Measurements from ENCODE around the gene DOCK2. TPM values are rescaled to one million over a fixed set of nuclear protein-coding genes. Genes with fewer than 3 reads are reported as not detected.
A peak's percentile ranks its signal among the peaks of the same experiment; 100 is the strongest.

The DOCK2 gene
- total RNA-seq, 1 donor from 2014 or later = not detected

DNA sequence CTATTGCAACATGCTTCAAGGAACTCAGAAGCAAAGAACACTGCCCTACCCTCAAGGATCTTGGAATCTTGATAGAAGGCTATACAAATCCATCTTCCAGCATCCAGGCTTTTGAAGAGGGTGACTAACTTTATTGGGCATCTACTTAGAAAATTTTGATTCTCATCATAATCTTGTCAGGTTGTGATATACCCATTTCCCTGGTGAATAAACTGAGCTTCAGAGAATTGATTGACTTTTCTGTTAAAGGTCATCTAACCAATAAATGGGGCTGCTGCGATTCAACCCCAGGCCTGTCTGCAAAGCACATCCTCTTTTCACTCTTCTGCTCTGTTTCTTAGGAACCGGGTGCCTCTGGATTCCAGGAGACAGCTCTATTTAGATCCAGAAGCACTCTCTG, 363.1 kb downstream of the DOCK2 start:
- Histone ChIP-seq H3K4me3 (ENCODE audit: low read depth, low read length) (no peak overlapping the region), H3K36me3 (ENCODE audit: control insufficient read depth, insufficient read depth, low read length) (no peaks in the 10 kb centered on the region), H3K27me3 (ENCODE audit: control insufficient read depth, insufficient read depth, low read length) (no peaks in the 10 kb centered on the region)
- FAIRE-seq (no peak), DNase-seq (ENCODE audit: low read depth) (no peak)
- TF ChIP-seq, protein P1, sequence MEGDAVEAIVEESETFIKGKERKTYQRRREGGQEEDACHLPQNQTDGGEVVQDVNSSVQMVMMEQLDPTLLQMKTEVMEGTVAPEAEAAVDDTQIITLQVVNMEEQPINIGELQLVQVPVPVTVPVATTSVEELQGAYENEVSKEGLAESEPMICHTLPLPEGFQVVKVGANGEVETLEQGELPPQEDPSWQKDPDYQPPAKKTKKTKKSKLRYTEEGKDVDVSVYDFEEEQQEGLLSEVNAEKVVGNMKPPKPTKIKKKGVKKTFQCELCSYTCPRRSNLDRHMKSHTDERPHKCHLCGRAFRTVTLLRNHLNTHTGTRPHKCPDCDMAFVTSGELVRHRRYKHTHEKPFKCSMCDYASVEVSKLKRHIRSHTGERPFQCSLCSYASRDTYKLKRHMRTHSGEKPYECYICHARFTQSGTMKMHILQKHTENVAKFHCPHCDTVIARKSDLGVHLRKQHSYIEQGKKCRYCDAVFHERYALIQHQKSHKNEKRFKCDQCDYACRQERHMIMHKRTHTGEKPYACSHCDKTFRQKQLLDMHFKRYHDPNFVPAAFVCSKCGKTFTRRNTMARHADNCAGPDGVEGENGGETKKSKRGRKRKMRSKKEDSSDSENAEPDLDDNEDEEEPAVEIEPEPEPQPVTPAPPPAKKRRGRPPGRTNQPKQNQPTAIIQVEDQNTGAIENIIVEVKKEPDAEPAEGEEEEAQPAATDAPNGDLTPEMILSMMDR (IDR thresholded peaks at IDR 0.05; ENCODE audit: insufficient read depth, low read length, severe bottlenecking) = no peak

DNA sequence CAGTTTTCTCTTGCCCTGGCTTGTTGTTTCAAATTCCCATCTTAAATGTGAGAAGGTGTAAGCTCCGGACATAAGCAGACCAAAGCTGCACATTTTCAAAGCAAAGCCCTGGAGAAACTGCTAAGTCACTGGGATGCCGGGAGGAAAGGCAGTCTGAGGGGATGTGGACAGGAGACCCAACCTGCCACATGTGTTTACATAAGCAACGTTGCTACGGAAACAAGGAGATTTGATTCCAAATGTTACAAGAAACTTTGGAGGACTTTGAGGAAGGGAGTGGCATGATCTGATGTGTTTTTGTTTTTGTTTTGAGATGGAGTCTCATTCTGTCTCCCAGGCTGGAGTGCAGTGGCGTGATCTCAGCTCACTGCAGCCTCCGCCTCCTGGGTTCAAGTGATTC, 368.9 kb downstream of the DOCK2 start:
- Histone ChIP-seq H3K4me3 (ENCODE audit: low read depth, low read length) (no peak overlapping the region), H3K36me3 (ENCODE audit: control insufficient read depth, insufficient read depth, low read length) (no peaks in the 10 kb centered on the region), H3K27me3 (ENCODE audit: control insufficient read depth, insufficient read depth, low read length) (no peaks in the 10 kb centered on the region)
- no peak for FAIRE-seq
- no peak for DNase-seq (ENCODE audit: low read depth)
- TF ChIP-seq, protein P1 (IDR thresholded peaks at IDR 0.05; ENCODE audit: insufficient read depth, low read length, severe bottlenecking) = no peak

DNA sequence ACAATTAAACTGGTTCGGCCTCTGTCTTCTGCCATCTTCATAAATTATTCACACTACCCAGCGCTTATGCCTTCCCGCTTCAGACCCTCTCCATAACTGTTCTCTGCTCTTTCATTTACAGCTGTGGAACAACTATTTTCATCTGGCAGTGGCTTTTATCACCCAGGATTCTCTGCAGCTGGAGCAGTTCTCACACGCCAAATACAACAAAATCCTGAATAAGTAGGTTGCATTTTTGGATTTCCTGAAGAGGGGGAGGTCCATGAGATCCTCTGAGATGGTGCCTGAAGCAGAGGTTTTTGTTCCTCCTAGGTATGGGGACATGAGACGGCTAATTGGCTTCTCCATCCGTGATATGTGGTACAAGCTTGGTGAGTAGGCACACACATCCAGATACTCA, 371.3 kb downstream of the DOCK2 start:
- H3K4me3 ChIP-seq (ENCODE audit: low read depth, low read length) = no peak overlapping the region
- H3K36me3 ChIP-seq (ENCODE audit: control insufficient read depth, insufficient read depth, low read length) = no peaks in the 10 kb centered on the region
- H3K27me3 ChIP-seq (ENCODE audit: control insufficient read depth, insufficient read depth, low read length) = no peaks in the 10 kb centered on the region
- TF ChIP-seq, protein P1 (IDR thresholded peaks at IDR 0.05; ENCODE audit: insufficient read depth, low read length, severe bottlenecking) = no peak
- DNase-seq (ENCODE audit: low read depth) (no peak), FAIRE-seq (no peak)

DNA sequence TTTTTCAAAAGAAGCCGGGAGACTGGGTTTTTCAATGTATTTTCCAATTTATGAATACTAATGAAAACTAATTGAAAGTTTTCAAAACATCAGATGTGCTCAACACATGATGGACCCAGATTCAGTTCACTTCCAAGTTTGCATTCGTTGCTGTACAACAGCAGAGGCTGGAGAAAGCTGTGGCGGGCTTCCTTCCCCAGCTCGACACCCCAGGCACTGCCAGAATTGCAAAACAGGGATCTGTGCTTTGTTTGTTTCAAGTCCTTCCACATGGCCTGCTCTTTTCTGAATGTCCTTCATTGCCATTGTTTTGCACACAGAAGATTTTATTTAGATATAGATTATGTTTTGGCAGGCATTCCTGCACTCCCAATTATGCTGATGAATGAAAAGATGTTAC, 373.5 kb downstream of the DOCK2 start:
- TF ChIP-seq, protein P1 (IDR thresholded peaks at IDR 0.05; ENCODE audit: insufficient read depth, low read length, severe bottlenecking) = no peak
- no peak for FAIRE-seq
- Histone ChIP-seq H3K4me3 (ENCODE audit: low read depth, low read length) (no peak overlapping the region), H3K36me3 (ENCODE audit: control insufficient read depth, insufficient read depth, low read length) (no peaks in the 10 kb centered on the region), H3K27me3 (ENCODE audit: control insufficient read depth, insufficient read depth, low read length) (no peaks in the 10 kb centered on the region)
- DNase-seq (ENCODE audit: low read depth) = no peak

DNA sequence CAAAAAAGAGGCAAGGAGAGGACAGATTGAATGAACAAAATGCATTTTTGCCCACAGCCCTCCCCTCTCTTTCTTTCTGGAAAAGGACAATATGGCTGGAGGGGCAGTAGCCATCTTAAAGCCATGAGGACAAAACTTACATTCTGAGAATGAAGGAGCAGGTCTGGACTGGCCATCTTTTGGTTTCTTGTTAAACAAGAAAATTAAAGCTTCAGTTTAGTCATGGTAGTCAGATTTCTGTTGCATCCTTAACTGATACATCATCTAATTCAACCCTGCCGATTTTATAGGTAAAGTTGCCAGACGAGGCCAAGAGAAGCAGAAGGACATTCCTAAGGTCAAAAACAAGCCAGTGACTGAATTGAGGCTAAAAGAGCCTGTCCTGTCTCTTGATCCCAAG, 374.7 kb downstream of the DOCK2 start:
- Histone ChIP-seq H3K4me3 (ENCODE audit: low read depth, low read length) (no peak overlapping the region), H3K36me3 (ENCODE audit: control insufficient read depth, insufficient read depth, low read length) (no peaks in the 10 kb centered on the region), H3K27me3 (ENCODE audit: control insufficient read depth, insufficient read depth, low read length) (no peaks in the 10 kb centered on the region)
- FAIRE-seq (no peak), DNase-seq (ENCODE audit: low read depth) (peak; percentile 35)
- TF ChIP-seq, protein P1 (IDR thresholded peaks at IDR 0.05; ENCODE audit: insufficient read depth, low read length, severe bottlenecking) = no peak

DNA sequence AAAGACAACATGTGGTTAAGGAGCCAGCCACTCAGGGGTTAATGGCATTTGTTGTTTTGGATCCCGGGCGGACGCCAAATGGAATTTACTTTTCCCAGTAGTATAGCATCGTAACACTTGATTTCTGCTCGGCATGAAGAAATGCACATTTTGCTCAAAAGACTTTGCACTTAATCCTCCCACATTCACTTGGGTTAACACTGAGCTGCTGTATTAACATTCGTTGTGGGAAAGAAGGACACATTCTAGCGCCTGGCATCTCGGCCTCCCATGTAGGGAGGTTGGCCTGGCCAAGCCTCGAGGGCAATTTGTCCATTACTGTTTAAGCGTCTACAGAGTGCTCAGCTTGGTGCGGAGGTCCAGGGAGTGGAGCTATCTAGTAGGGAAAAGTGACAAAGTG, 375.5 kb downstream of the DOCK2 start:
- FAIRE-seq (no peak), DNase-seq (ENCODE audit: low read depth) (no peak)
- Histone ChIP-seq H3K27me3 (ENCODE audit: control insufficient read depth, insufficient read depth, low read length) (no peaks in the 10 kb centered on the region), H3K36me3 (ENCODE audit: control insufficient read depth, insufficient read depth, low read length) (no peaks in the 10 kb centered on the region), H3K4me3 (ENCODE audit: low read depth, low read length) (no peak overlapping the region)
- TF ChIP-seq, protein P1 (IDR thresholded peaks at IDR 0.05; ENCODE audit: insufficient read depth, low read length, severe bottlenecking) = no peak
